HG02759 (cell line): ENCODE results near the gene GABRR1.
A peak's percentile ranks its signal among the peaks of the same experiment; 100 is the strongest.
"Not testable (repeated sequence)": the region's sequence is repeated elsewhere in the genome, so short reads cannot be mapped to it uniquely, and the experiment has no call there.

Experiments used
- ATAC-seq: cut with Tn5 transposase; IDR thresholded peaks from one replicate; pipeline ENCODE4 v1.9.1; 2021; ENCODE audit warnings: mild to moderate bottlenecking, moderate library complexity; ENCODE audit not compliant: unreplicated experiment

Gene GABRR1

GRCh38 chr6:89217299-89217910 is at the start of gene GABRR1:
GABRR1 (minus strand) TSS chr6:89217358; CDS start chr6:89217322, 36 bp downstream.
- ATAC-seq = no peak

GRCh38 chr6:89264296-89264695 is 47.1 kb upstream of the GABRR1 start:
- no peak for ATAC-seq

GRCh38 chr6:89260832-89261231 is 43.7 kb upstream of the GABRR1 start:
- ATAC-seq = no peak

- ATAC-seq = no peak
These were observed 43.2 kb upstream of the GABRR1 start for GRCh38 chr6:89260310-89260709.

GRCh38 chr6:89258912-89259311 is 41.8 kb upstream of the GABRR1 start:
- peak; percentile 75 for ATAC-seq

- ATAC-seq = no peak
These were observed 40.6 kb upstream of the GABRR1 start for GRCh38 chr6:89257781-89258180.

- ATAC-seq = no peak
These were observed 40.2 kb upstream of the GABRR1 start for GRCh38 chr6:89257346-89257745.

GRCh38 chr6:89255417-89255816 is 38.3 kb upstream of the GABRR1 start:
- ATAC-seq = no peak

GRCh38 chr6:89254569-89254968 is 37.4 kb upstream of the GABRR1 start:
- ATAC-seq = no peak

GRCh38 chr6:89252907-89253306 is 35.7 kb upstream of the GABRR1 start:
- ATAC-seq = no peak

GRCh38 chr6:89251976-89252375 is 34.8 kb upstream of the GABRR1 start:
- ATAC-seq = no peak

GRCh38 chr6:89251170-89251569 is 34.0 kb upstream of the GABRR1 start:
- ATAC-seq = no peak

GRCh38 chr6:89250239-89250638 is 33.1 kb upstream of the GABRR1 start:
- no peak for ATAC-seq

- no peak for ATAC-seq
These were observed 27.3 kb upstream of the GABRR1 start for GRCh38 chr6:89244241-89244985.

- ATAC-seq = no peak
These were observed 26.1 kb upstream of the GABRR1 start for GRCh38 chr6:89243331-89243629.

- no peak for ATAC-seq
These were observed 25.6 kb upstream of the GABRR1 start for GRCh38 chr6:89242574-89243330.

- ATAC-seq = no peak
These were observed 22.2 kb upstream of the GABRR1 start for GRCh38 chr6:89239338-89239737.

GRCh38 chr6:89237158-89237557 is 20.0 kb upstream of the GABRR1 start:
- no peak for ATAC-seq

GRCh38 chr6:89233605-89234004 is 16.4 kb upstream of the GABRR1 start:
- not testable (repeated sequence) for ATAC-seq

- no peak for ATAC-seq
These were observed 5.5 kb upstream of the GABRR1 start for GRCh38 chr6:89222712-89223039.

GRCh38 chr6:89221971-89222711 is 5.0 kb upstream of the GABRR1 start:
- ATAC-seq = no peak

- ATAC-seq = no peak
These were observed 4.0 kb upstream of the GABRR1 start for GRCh38 chr6:89221129-89221528.
